Breast epithelium (tissue), 3 donors: ENCODE results near the gene ZIC2.

Experiments
- POLR2A ChIP-seq: fragments of 450-650 bp; IDR thresholded peaks from one replicate; pipeline ENCODE4 v1.6.1; 2016; ENCODE audit warnings: antibody characterized with exemption, mild to moderate bottlenecking, moderate library complexity
- POLR2AphosphoS5 ChIP-seq, 3 donors: sonication (generic); formaldehyde crosslinking; IDR thresholded peaks; one replicate each; pipeline ENCODE4 v1.6.1; 2017; ENCODE audit warnings: antibody characterized with exemption in 3 of 3
- TF ChIP-seq, protein P1 (sequence below), 3 donors: fragments of 450-650 bp; IDR thresholded peaks; one replicate each; pipeline ENCODE4 v1.5.1; 2016 to 2017; ENCODE audit warnings: antibody characterized with exemption in 3 of 3, mild to moderate bottlenecking in 3 of 3, moderate library complexity in 3 of 3

DNA sequence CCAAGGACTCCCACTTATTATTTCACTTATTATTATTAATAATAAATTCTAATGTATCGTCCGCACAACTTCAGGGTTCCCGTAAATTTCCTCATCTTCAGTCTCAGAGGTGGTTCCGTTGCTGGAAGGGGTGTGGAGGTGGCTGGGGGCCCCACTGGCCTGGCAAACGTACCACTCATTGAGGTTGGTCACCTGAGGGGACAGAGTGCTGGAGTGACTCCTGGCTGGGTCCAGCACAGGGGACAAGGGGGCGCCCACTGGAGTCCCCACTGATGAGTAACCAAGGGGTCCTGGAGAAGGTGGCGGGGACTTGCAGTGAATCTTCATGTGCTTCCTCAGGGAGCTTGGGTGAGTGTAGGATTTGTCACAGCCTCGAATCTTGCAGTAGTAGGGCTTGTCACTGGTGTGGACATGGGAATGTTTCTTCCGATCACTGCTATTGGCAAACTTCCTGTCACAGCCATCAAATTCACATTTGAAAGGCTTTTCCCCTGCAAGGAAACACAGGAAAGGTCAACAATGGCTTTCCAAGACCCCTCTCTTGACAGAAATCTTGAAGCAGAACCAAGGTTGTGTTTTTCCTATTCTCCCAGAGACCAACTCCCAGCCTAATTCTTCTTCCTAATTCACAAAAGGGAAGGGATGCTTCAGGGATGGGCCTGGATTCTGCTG, 16.1 kb upstream of the ZIC2 start:
- TF ChIP-seq POLR2AphosphoS5 (IDR thresholded peaks at IDR 0.05) (no peak), POLR2A (no peak)
- TF ChIP-seq, protein P1, sequence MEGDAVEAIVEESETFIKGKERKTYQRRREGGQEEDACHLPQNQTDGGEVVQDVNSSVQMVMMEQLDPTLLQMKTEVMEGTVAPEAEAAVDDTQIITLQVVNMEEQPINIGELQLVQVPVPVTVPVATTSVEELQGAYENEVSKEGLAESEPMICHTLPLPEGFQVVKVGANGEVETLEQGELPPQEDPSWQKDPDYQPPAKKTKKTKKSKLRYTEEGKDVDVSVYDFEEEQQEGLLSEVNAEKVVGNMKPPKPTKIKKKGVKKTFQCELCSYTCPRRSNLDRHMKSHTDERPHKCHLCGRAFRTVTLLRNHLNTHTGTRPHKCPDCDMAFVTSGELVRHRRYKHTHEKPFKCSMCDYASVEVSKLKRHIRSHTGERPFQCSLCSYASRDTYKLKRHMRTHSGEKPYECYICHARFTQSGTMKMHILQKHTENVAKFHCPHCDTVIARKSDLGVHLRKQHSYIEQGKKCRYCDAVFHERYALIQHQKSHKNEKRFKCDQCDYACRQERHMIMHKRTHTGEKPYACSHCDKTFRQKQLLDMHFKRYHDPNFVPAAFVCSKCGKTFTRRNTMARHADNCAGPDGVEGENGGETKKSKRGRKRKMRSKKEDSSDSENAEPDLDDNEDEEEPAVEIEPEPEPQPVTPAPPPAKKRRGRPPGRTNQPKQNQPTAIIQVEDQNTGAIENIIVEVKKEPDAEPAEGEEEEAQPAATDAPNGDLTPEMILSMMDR (IDR thresholded peaks at IDR 0.05): no peak
